GM21381 (cell line): ENCODE data around the gene VSTM4.

ENCODE experiments used
- ATAC-seq: cut with Tn5 transposase; IDR thresholded peaks from one replicate; pipeline ENCODE4 v1.9.1; 2021; ENCODE audit warnings: mild to moderate bottlenecking, moderate library complexity; ENCODE audit not compliant: unreplicated experiment

The VSTM4 gene

GRCh38 chr10:49115015-49115795, at the start of gene VSTM4:
Gene VSTM4, minus strand, starts transcription at chr10:49115522. Its CDS starts 37 bp downstream, at chr10:49115485.
- no peak for ATAC-seq

- peak; percentile 82 for ATAC-seq
These were observed 49.4 kb upstream of the VSTM4 start for GRCh38 chr10:49164559-49165188.

GRCh38 chr10:49163741-49164140, 48.4 kb upstream of the VSTM4 start:
- no peak for ATAC-seq

- ATAC-seq = no peak
These were observed 47.5 kb upstream of the VSTM4 start for GRCh38 chr10:49162761-49163310.

GRCh38 chr10:49162063-49162462, 46.7 kb upstream of the VSTM4 start:
- no peak for ATAC-seq

- no peak for ATAC-seq
These were observed 46.2 kb upstream of the VSTM4 start for GRCh38 chr10:49161411-49161997.

GRCh38 chr10:49160814-49161213, 45.5 kb upstream of the VSTM4 start:
- no peak for ATAC-seq

- no peak for ATAC-seq
These were observed 44.8 kb upstream of the VSTM4 start for GRCh38 chr10:49160110-49160509.

GRCh38 chr10:49158915-49159314, 43.6 kb upstream of the VSTM4 start:
- no peak for ATAC-seq

GRCh38 chr10:49158404-49158803, 43.1 kb upstream of the VSTM4 start:
- ATAC-seq = no peak

GRCh38 chr10:49157229-49157628, 41.9 kb upstream of the VSTM4 start:
- ATAC-seq = no peak

GRCh38 chr10:49154641-49155040, 39.3 kb upstream of the VSTM4 start:
- no peak for ATAC-seq

GRCh38 chr10:49153971-49154370, 38.6 kb upstream of the VSTM4 start:
- ATAC-seq = no peak

- ATAC-seq = no peak
These were observed 37.8 kb upstream of the VSTM4 start for GRCh38 chr10:49153115-49153514.

GRCh38 chr10:49152663-49153062, 37.3 kb upstream of the VSTM4 start:
- no peak for ATAC-seq

GRCh38 chr10:49152037-49152436, 36.7 kb upstream of the VSTM4 start:
- no peak for ATAC-seq

GRCh38 chr10:49151481-49151880, 36.2 kb upstream of the VSTM4 start:
- no peak for ATAC-seq

GRCh38 chr10:49151025-49151445, 35.7 kb upstream of the VSTM4 start:
- ATAC-seq = no peak

- ATAC-seq = no peak
These were observed 35.1 kb upstream of the VSTM4 start for GRCh38 chr10:49150426-49150825.

GRCh38 chr10:49149881-49150280, 34.6 kb upstream of the VSTM4 start:
- no peak for ATAC-seq

GRCh38 chr10:49144058-49144720, 28.9 kb upstream of the VSTM4 start:
- ATAC-seq = no peak
